Measurements from ENCODE around the gene DNAJC21. TPM values are rescaled to one million over a fixed set of nuclear protein-coding genes. Genes with fewer than 3 reads are reported as not detected.

The DNAJC21 gene
- total and polyA plus RNA-seq, 8 donors, result 21.8 to 69.4 (median 31.6) TPM

DNA sequence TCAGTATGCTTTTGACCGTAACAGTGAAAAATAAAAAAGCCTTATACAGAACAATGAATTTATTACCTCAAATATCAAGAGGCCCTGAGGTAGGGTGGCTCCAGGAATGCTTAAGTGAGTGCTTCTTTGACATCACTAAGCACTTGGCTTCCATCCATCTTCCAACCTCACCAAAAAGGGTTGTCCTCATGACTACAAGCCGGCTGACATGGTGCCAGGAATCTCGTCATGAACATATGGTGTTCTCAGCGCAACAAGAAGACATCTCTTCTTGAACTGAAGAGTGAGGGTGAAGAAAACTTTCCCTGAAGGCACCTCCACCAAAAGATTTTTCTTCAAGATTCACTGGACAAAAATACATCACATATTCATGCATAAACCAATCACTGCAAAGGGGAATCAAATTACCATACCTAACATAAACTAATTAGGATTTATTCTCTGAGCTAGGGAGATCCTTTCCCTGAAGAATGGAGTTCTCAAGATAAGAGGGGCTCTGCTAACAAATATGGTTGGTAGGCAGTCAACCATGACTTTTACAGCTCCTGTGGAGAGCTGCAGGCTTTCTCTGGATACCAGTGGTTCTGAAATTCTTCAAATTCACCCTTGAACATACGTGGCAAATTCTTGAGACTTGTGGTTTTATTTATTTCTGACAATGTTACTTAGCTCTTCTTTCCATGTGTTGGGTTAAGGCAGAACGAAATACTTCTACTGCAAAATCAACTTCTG is 68.9 kb downstream of the DNAJC21 start:
- TF ChIP-seq POLR2A (IDR thresholded peaks at IDR 0.05) (no peak), POLR2AphosphoS5 (IDR thresholded peaks at IDR 0.05) (no peak), EP300 (IDR thresholded peaks at IDR 0.05) (no peak)
- TF ChIP-seq, protein P1, sequence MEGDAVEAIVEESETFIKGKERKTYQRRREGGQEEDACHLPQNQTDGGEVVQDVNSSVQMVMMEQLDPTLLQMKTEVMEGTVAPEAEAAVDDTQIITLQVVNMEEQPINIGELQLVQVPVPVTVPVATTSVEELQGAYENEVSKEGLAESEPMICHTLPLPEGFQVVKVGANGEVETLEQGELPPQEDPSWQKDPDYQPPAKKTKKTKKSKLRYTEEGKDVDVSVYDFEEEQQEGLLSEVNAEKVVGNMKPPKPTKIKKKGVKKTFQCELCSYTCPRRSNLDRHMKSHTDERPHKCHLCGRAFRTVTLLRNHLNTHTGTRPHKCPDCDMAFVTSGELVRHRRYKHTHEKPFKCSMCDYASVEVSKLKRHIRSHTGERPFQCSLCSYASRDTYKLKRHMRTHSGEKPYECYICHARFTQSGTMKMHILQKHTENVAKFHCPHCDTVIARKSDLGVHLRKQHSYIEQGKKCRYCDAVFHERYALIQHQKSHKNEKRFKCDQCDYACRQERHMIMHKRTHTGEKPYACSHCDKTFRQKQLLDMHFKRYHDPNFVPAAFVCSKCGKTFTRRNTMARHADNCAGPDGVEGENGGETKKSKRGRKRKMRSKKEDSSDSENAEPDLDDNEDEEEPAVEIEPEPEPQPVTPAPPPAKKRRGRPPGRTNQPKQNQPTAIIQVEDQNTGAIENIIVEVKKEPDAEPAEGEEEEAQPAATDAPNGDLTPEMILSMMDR (IDR thresholded peaks at IDR 0.05), result no peak
- Histone ChIP-seq H3K27ac (no peak overlapping the region), H3K4me1 (peaks cover 0 to 2% (median under 1%) of the 10 kb centered on the region in 4 donors), H3K27me3 (peaks cover 0 to 5% (median 0%) of the 10 kb centered on the region in 3 donors), H3K4me3 (no peak overlapping the region), H3K9me3 (no peaks in the 10 kb centered on the region), H3K36me3 (no peaks in the 10 kb centered on the region)
- WGBS, 5 donors, result 60 to 77% (median 71%) methylated on average over 6 of the region's 6 CpGs
- DNase-seq, result peak in 1 of 2 donors; percentile 24
- intact Hi-C loops (cut with DNase I; ENCODE audit: low total_unique reads), result no loop called here

GRCh38 chr5:35001842-35002241 is 72.5 kb downstream of the DNAJC21 start:
- intact Hi-C loops (cut with DNase I; ENCODE audit: low total_unique reads), result no loop called here
- WGBS, 5 donors, result 51 to 88% (median 79%) methylated on average over 3 of the region's 3 CpGs
- peaks cover 0 to 27% (median 0%) of the 10 kb centered on the region in 3 donors for H3K27me3 ChIP-seq
- no peak overlapping the region for H3K4me3 ChIP-seq
- TF ChIP-seq POLR2AphosphoS5 (IDR thresholded peaks at IDR 0.05) (no peak), POLR2A (IDR thresholded peaks at IDR 0.05) (no peak), EP300 (IDR thresholded peaks at IDR 0.05) (no peak)
- TF ChIP-seq, protein P1 (IDR thresholded peaks at IDR 0.05), result no peak
- H3K27ac ChIP-seq, result no peak overlapping the region
- no peak for DNase-seq
- H3K9me3 ChIP-seq, result no peaks in the 10 kb centered on the region
- peaks cover 0 to 6% (median 3%) of the 10 kb centered on the region in 4 donors for H3K4me1 ChIP-seq
- no peaks in the 10 kb centered on the region for H3K36me3 ChIP-seq

GRCh38 chr5:35002459-35002858 is 73.1 kb downstream of the DNAJC21 start:
- H3K27me3 ChIP-seq, result peaks cover 0 to 27% (median 0%) of the 10 kb centered on the region in 3 donors
- WGBS, 5 donors, result 89 to 94% (median 92%) methylated on average over 6 of the region's 6 CpGs
- intact Hi-C loops (cut with DNase I; ENCODE audit: low total_unique reads), result no loop called here
- H3K4me1 ChIP-seq, result peaks cover 0 to 6% (median 3%) of the 10 kb centered on the region in 4 donors
- H3K36me3 ChIP-seq, result no peaks in the 10 kb centered on the region
- no peak overlapping the region for H3K4me3 ChIP-seq
- H3K9me3 ChIP-seq, result no peaks in the 10 kb centered on the region
- no peak overlapping the region for H3K27ac ChIP-seq
- DNase-seq, result no peak
- TF ChIP-seq EP300 (IDR thresholded peaks at IDR 0.05), result no peak
- TF ChIP-seq, protein P1 (IDR thresholded peaks at IDR 0.05), result no peak
- TF ChIP-seq POLR2A (IDR thresholded peaks at IDR 0.05), result no peak
- TF ChIP-seq POLR2AphosphoS5 (IDR thresholded peaks at IDR 0.05), result no peak

GRCh38 chr5:35003018-35003957 is 73.9 kb downstream of the DNAJC21 start:
- peak; percentile 59 to 73 for DNase-seq
- H3K27ac ChIP-seq, result no peak overlapping the region
- TF ChIP-seq EP300 (IDR thresholded peaks at IDR 0.05), result no peak
- TF ChIP-seq, protein P1 (IDR thresholded peaks at IDR 0.05), result peak in 5 of 7 experiments; percentile 26 to 86 (median 81)
- H3K4me3 ChIP-seq, result no peak overlapping the region
- peaks cover 0 to 6% (median 3%) of the 10 kb centered on the region in 4 donors for H3K4me1 ChIP-seq
- peaks cover 0 to 27% (median 0%) of the 10 kb centered on the region in 3 donors for H3K27me3 ChIP-seq
- intact Hi-C loops (cut with DNase I; ENCODE audit: low total_unique reads), result no loop called here
- no peaks in the 10 kb centered on the region for H3K36me3 ChIP-seq
- H3K9me3 ChIP-seq, result no peaks in the 10 kb centered on the region
- WGBS, 5 donors, result 34 to 43% (median 40%) methylated on average over 17 to 18 of the region's 18 CpGs
